GM11168 (cell line): Measurements from ENCODE around the gene PRRT3.
"Not testable (repeated sequence)": the region's sequence is repeated elsewhere in the genome, so short reads cannot be mapped to it uniquely, and the experiment has no call there.

Source experiments
- in situ Hi-C: fragments of 300-500 bp; cut with MboI; formaldehyde crosslinking; loops from one replicate; pipeline ENCODE4 v1.12.0; 2022; ENCODE audit warnings: low sequenced_read_pairs; ENCODE audit not compliant: unreplicated experiment

Gene PRRT3

DNA sequence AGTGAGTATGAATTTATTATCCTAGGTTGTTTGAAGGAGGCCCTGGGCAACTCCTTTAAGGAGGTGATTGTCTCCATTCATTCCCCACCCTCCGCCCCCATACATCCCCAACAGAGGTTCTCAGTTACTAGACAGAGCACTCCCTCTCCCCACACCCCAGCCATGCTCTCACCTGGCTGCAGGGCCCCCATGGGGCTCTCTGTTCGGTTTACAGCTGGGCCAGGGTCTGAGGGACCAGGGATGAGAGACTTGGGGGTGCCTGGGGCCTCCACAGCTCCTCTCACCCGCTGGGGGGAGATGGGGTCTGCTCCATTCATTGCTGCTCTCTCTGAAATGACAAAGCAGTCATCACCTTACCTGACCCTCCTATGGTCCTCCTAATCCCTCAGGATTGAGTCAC, 3.6 kb downstream of the PRRT3 start:
- in situ Hi-C loops: no loop called here

DNA sequence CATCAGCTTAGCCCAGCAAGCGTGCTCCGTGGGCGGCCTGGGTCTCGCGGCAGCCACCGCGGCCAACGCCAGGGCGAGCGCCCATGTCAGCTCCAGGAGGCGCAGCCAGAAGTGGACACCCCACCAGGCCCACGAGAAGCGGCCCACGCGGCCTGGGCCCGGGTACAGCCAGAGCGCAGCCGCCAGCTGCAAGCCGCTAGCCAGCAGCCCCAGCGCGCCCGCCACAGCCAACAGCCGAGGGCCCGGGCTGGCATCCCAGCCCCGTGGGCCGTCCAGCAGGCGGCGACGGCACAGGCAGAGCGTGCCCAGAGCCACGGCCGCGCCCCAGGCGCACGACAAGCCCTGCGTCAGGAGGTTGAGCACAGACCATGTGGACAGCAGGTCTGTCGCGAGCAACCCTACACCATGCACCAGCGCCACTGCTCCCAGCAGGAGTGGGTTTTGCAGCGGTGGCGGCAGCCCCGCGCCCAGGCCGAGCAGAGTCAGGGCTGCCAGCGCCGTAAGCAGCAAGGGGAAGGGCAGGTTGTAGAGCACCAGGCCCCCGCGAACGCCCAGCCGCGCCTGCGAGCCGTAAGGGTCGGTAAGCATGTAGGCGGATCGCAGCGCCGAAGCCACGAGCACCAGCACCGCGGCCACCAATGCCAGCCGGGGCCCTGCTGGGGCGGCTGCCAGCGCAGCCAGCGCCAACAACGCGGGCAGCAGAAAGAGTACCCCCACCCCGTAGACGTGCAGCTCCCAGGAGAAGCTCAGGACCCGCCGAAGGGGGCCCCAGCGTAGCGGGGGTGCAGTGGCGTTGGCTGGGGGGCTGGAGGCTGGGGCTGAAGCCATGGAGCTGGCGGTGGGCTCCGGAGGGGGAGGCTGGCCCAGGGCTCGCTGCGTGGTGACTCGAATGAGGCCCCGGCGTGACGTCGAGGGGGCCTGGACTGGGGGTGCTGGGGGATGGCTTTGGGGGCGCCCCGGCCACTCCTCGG, 4.9 kb downstream of the PRRT3 start:
- in situ Hi-C loops: no loop called here

- in situ Hi-C loops: no loop called here
Measured at GRCh38 chr3:9946112-9947024, 5.8 kb downstream of the PRRT3 start.

GRCh38 chr3:9945358-9945757, 6.8 kb downstream of the PRRT3 start:
- in situ Hi-C loops: no loop called here

DNA sequence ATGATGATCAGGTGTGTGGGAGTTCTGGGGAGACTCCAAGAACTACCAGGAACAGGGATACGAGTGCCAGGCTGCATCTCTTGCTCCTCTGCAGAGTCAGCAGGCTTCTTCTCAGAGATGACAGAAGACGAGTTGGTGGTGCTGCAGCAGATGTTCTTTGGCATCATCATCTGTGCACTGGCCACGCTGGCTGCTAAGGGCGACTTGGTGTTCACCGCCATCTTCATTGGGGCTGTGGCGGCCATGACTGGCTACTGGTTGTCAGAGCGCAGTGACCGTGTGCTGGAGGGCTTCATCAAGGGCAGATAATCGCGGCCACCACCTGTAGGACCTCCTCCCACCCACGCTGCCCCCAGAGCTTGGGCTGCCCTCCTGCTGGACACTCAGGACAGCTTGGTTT, 7.9 kb downstream of the PRRT3 start:
- in situ Hi-C loops: no loop called here

DNA sequence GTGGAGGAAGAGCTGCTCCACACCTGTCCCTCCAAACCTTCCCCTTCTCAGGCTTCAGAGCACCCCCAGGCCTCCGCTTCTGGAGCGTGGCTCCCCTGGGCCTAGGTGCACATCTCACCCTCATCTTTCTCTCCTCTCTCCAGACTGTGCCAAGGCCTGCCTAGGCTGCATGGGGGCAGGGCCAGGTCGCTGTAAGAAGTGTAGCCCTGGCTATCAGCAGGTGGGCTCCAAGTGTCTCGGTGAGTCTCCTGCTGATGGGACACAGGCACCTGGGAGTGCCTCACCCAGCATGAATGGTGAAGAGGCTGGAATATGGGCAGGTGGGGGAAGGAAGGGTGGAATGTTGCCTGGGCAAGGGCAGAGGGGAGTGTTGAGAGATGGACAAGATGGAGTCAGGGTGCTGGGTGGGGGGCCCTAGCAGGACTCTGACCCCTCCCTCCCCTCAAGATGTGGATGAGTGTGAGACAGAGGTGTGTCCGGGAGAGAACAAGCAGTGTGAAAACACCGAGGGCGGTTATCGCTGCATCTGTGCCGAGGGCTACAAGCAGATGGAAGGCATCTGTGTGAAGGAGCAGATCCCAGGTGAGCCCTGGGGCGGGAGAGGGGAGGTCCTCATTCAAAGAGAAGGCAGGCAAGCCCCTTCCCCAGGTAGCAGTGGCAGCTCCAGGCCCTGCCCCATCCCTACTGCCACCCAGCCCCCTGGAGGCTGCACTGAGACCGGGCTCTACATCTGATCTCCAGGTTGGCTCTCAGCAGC, 9.1 kb downstream of the PRRT3 start:
- in situ Hi-C loops: no loop called here

DNA sequence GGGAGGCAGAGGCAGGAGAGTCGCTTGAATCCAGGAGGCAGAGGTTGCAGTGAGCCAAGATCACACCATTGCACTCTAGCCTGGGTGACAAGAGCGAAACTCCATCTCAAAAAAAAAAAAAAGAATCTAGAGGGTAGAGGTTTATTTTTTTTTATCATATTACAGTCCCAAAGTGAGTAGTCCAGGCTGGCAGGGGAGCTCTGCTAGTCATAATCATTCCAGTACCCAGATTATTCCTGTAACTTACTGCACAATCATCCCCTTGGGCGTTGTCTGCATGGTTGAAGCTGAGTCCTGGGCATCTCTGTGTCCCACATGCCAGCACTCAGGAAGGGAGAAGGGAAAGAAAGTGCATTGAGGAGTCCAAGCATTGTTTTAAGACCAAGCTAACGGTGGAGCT, 10.0 kb downstream of the PRRT3 start:
- in situ Hi-C loops: no loop called here

DNA sequence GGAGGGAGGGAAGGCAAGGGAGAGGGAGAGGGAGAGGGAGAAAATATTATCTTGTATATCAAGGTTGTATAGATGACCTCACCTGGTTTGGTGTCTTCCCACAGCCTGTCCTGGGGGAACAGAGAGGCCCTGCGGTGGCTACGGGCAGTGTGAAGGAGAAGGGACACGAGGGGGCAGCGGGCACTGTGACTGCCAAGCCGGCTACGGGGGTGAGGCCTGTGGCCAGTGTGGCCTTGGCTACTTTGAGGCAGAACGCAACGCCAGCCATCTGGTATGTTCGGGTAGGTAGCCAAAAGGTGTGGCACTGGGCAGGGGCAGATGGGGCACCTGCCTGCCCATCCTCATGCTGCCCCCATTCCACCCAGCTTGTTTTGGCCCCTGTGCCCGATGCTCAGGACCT, 11.5 kb downstream of the PRRT3 start:
- in situ Hi-C loops: no loop called here

GRCh38 chr3:9939906-9940305, 12.3 kb downstream of the PRRT3 start:
- in situ Hi-C loops: not testable (repeated sequence)

- in situ Hi-C loops: no loop called here
Measured at GRCh38 chr3:9938966-9939365, 13.2 kb downstream of the PRRT3 start.

DNA sequence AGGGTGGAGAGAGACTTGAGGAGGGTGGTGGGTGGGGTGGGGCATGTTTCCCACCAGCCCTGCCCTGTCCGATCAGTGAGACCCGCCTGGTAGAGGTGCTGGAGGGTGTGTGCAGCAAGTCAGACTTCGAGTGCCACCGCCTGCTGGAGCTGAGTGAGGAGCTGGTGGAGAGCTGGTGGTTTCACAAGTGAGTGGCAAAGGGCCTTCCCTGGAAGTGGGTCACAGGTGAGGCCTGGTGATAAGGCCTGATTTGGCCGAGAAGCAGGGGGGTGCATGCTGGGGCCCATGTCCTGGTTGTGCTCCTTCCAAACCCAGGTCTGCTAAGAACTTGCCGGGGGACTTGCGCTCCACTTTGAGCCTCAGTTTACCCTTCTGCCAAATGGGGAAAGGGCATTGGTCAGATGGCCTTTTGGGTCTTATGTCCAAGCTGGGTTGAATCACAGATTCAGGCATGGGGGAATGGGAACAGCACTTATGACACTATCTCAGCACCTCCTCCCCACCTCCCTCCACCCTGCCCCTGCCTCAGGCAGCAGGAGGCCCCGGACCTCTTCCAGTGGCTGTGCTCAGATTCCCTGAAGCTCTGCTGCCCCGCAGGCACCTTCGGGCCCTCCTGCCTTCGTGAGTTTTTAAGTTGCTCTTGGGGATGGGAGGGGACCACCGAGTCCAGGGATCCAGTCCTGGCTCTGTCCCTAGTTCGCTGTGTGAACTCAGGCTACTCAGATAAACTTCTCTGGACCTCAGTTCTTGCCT, 14.5 kb downstream of the PRRT3 start:
- in situ Hi-C loops: no loop called here

DNA sequence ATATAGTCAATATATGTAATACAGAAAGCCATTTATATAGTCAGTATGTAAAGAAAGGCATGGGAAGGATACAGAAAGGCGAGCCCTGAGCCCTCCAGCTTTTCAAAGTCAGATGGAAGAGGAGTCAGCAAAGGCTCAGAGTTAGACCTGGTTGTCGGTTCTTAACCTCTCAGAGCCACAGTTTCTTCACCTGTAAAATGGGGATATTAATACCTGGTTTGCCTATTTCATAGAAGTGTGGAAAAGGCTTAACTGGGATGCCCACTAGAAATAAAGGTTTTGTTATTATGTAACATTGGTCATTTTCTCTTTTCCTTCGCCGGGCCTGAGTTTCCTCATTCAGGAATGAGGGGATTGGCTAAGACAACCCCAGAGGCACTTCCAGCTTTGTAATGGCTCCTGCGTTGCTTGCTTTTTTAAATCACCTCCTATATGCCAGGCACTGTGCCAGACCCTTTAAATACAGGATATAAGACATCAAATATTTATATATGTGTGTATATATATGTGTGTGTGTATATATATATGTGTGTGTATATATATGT, 16.2 kb downstream of the PRRT3 start:
- in situ Hi-C loops: no loop called here

DNA sequence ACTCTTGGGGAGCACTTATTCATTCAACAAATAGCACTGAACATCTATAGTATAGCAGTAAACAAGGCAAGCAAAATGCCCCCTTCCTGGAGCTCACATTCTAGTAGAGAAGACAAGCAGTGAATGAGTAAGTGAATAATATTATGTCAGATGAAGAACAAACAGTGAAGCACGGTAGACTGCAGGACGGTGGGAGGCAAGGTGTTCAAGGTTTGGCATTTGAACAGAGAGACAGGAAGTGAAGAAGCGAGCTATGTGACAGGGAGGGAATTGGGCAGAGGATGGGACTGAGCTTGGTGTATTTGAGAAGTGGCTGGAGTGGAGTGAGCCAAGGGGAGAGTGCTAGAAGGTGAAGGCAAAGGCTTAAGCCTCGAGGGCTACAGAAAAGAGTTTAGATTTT, 17.2 kb downstream of the PRRT3 start:
- in situ Hi-C loops: no loop called here

DNA sequence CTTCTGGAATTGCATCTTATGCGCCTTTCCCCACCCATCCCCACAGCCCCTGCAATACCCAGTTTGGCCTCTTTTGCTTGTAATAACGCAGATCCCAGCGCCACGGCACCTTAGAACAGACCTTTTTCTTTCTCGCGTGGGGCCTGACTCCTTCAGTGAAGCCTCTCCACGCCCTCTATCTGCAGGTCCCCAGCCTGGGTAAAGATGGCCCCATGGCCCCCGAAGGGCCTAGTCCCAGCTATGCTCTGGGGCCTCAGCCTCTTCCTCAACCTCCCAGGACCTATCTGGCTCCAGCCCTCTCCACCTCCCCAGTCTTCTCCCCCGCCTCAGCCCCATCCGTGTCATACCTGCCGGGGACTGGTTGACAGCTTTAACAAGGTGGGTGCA, 18.0 kb downstream of the PRRT3 start:
- in situ Hi-C loops: no loop called here

DNA sequence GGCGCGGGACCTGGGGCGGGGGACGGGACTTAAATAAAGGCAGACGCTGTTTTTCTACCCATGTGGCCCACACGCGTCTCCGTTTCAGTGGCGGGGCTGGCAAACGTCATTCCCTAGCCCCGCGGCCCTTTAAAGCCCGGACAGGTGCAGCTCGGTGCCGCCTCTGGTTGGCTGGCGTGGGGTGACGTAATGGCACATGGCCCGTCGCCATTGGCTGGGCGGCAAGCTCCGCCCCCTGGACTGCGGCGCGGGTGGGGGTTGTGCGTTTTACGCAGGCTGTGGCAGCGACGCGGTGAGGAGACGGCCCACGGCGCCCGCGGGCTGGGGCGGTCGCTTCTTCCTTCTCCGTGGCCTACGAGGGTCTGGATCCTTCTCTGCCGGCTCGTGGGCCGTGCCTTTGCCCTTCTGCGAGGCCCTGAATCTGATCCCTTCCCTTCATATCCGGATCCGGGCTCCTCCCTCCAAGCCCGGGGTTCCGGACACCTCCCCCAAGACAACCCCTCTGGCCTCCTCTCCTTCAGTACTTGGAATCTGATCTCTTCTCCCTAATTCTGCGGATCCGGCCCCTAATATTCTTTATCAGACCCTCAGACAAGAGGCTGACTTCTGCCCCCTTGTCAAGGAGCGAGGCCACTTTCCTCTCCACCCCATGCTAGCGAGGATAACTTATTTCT, 18.5 kb downstream of the PRRT3 start, which contains the start of gene CRELD1:
CRELD1 (plus strand) TSS at position 274 of the 674 bp plus-strand sequence. CDS start 605 bp downstream, outside the sequence.
- in situ Hi-C loops: no loop called here

DNA sequence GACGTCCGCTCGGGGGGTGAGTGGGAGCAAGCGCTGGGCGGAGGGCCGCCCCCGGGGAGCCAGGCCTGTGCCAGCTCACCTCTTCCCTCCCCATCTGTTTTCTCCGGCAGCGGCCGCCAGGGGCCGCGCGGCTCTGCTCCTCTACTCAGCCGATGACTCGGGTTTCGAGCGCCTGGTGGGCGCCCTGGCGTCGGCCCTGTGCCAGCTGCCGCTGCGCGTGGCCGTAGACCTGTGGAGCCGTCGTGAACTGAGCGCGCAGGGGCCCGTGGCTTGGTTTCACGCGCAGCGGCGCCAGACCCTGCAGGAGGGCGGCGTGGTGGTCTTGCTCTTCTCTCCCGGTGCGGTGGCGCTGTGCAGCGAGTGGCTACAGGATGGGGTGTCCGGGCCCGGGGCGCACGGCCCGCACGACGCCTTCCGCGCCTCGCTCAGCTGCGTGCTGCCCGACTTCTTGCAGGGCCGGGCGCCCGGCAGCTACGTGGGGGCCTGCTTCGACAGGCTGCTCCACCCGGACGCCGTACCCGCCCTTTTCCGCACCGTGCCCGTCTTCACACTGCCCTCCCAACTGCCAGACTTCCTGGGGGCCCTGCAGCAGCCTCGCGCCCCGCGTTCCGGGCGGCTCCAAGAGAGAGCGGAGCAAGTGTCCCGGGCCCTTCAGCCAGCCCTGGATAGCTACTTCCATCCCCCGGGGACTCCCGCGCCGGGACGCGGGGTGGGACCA, 19.2 kb downstream of the PRRT3 start:
- in situ Hi-C loops: no loop called here

DNA sequence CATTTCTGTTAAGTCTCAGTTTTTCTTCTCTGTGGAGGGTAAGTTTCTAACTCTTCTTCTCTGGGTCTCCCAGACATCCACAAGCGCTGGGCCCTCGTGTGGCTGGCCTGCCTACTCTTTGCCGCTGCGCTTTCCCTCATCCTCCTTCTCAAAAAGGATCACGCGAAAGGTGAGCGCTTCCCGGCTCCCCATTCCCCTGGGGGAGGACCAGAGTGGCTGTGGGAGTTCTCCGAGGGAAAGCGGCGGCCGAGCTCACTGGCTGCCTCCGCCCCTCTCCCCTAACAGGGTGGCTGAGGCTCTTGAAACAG, 19.7 kb downstream of the PRRT3 start:
- in situ Hi-C loops: no loop called here

- in situ Hi-C loops: no loop called here
Measured at GRCh38 chr3:9930804-9931418, 21.3 kb downstream of the PRRT3 start.
